Mononuclear cell (primary cell): Measurements from ENCODE around the gene ARHGDIB. TPM values are rescaled to one million over a fixed set of nuclear protein-coding genes. Genes with fewer than 3 reads are reported as not detected.

Experiments used
- H3K27me3 ChIP-seq: 2 replicates; pipeline ENCODE4 v1.6.0; 2011; ENCODE audit warnings: low read length, control low read depth; ENCODE audit not compliant: insufficient read depth
- H3K4me1 ChIP-seq: 2 replicates; pipeline ENCODE4 v1.5.1; 2011; ENCODE audit warnings: mild to moderate bottlenecking, low read length, control low read depth; ENCODE audit not compliant: insufficient read depth
- H3K4me3 ChIP-seq: 2 replicates; pipeline ENCODE4 v1.5.1; 2011; ENCODE audit warnings: mild to moderate bottlenecking, low read length, moderate library complexity
- H3K9me3 ChIP-seq: 2 replicates; pipeline ENCODE4 v1.5.1; 2011; ENCODE audit warnings: low read depth, mild to moderate bottlenecking, control low read depth, low read length
- total RNA-seq: library from RNA; depleted of rRNA; stranded (reverse); fragments of >200 nt; gene quantifications from one replicate; pipeline ENCODE4 v1.2.3, GENCODE V29; 2012

The ARHGDIB gene
- total RNA-seq: 1,170 TPM

DNA sequence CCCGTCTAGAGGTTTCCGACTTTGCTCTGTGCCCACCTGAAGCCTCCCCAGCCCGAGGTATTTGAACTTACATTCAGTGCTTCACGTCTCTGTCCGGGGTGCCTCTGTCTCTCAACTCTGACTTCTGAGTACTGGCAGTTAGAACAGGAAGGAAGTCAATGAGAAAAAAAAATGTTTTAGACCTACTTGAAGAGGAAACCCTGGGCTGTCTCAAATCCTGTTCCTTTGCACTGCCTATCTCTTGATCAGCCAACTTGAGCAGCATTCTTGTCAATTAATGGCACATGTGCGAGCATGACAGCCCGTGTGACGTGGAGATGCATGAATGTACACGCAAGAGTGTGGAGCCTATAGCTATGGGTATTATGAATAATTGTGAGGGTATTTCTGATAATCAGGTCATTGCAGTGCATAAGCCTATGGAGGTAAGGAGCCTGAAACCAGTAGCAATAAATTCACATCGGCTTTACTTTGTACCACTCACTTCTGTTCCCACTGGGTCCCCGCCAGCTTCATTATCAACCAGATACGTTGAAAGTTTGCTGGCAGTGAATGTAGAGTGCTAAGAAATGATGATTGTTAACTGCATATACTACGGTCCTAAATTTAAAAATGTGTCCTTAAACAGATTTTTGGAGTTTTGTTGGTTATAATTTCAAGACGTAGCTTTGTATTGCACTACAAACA is at the start of gene ARHGDIB:
Gene ARHGDIB (minus strand): TSS at position 136 of the 687 bp plus-strand sequence. CDS start 10,889 bp downstream, outside the sequence.
- peak within 1 kb of the TSS; percentile 96 for H3K4me3 ChIP-seq
- peaks cover 55% of the 10 kb centered on the region for H3K4me1 ChIP-seq
- H3K9me3 ChIP-seq: no peaks in the 10 kb centered on the region
- H3K27me3 ChIP-seq: no peaks in the 10 kb centered on the region

DNA sequence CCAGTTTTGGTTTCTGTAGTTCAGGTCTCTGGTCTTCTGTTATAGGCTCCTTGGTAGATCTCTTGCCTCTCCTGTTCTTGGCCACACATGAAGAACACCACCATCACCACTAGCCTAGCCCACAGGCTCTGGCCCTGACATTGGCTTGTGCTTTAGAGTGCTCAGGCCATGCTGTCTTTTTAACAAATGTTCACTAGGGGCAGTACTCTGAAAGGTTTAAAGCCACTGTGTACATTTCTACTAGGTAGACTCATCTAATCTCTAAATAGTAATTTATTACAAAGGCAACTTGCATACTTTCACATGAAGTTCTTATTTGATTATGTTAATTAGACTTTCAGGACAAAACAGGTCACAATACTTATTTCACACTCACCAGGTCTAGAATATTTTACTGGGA is 49.8 kb upstream of the ARHGDIB start:
- Histone ChIP-seq H3K9me3 (no peaks in the 10 kb centered on the region), H3K4me1 (no peaks in the 10 kb centered on the region), H3K4me3 (no peak overlapping the region), H3K27me3 (no peaks in the 10 kb centered on the region)

DNA sequence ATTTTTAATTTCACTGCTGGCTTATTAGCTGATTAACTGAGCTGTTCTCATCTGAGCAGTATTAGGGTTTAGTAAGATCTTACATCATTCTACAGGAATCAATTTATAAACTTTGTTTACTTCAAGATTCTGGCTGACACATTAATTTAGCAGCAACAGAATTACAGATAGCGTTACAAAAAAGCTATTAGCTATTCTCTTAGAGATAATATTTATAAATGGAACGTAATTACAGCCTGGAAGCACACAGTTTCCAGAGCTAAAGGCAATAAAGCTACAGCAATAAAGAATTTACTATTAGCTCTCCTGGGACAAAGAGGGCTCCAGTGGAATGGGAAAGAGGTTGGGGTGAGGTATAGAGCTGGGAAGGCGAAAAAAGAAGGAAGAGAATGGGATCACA is 46.1 kb upstream of the ARHGDIB start:
- Histone ChIP-seq H3K9me3 (no peaks in the 10 kb centered on the region), H3K4me3 (no peak overlapping the region), H3K4me1 (no peaks in the 10 kb centered on the region), H3K27me3 (peaks cover 24% of the 10 kb centered on the region)

DNA sequence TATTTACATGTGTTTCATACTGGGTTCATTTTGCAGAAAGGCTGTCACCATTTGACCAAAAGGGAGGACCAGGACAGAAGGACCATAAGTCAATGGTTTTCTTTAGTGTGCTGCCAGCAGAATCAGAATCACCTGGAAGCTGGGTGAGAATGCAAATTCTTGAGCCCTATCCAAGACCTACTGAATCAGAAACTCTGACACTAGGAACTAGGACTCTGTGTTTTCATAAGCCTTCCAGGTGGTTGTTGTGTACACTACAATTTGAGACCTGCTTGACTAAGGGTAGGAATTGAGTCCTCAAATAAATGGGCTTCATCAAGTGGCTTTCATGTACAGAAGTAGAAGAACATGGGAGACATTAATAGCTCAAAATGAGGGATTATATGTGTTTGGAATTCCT is 43.7 kb upstream of the ARHGDIB start:
- H3K9me3 ChIP-seq: no peaks in the 10 kb centered on the region
- no peaks in the 10 kb centered on the region for H3K4me1 ChIP-seq
- H3K4me3 ChIP-seq: no peak overlapping the region
- peaks cover 34% of the 10 kb centered on the region for H3K27me3 ChIP-seq

DNA sequence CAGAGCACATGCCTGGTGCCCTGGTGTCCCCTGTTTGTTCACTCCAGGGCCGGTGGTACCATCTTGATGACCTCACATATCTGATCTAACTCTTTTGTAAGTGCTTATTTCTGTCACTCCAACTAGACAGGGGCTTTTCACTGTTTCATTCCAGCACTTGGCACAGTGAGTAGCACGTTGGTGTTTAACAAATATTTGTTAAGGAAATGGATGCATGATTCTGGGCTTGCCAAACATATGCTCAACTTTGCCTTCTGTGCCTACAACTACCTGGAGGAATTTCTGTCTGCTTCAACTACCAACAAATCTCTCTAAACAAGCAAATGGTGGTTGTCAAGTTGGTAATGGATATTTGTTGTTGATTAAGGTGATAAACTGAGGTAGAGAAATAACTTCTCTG is 43.0 kb upstream of the ARHGDIB start:
- Histone ChIP-seq H3K4me3 (no peak overlapping the region), H3K9me3 (no peaks in the 10 kb centered on the region), H3K4me1 (no peaks in the 10 kb centered on the region), H3K27me3 (peaks cover 34% of the 10 kb centered on the region)

DNA sequence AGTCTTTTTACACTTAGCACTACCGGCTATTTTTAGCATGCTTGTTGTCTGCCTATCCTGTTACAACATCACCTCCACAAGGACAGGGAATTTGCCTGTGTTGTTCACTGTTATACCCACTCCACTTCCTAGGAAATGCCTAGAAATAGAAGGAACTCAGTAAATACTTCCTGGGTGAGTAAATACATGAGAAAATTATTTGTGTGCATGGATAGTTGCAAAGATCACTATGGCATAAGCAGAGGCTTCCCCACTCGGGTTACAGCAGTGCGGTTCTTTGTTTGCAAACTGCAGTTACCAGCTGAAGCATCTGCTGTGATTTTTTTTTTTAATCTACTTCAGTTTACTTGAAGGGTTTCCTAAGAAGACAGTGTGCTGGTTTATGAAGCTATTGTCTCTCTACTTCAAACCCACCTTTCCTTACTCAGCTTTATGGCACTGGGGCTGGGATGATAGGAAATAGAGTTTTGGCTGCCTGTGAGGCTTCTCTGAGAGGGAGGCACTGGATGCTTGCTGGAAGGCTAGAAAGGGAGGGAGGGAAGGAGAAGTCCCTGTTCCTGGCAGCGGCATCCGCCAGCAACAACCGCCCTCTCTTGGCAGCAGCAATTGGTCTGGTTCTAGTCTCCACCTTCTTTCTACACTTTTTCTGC is 40.5 kb upstream of the ARHGDIB start:
- H3K4me3 ChIP-seq: no peak overlapping the region
- no peaks in the 10 kb centered on the region for H3K4me1 ChIP-seq
- peaks cover 34% of the 10 kb centered on the region for H3K27me3 ChIP-seq
- H3K9me3 ChIP-seq: no peaks in the 10 kb centered on the region

DNA sequence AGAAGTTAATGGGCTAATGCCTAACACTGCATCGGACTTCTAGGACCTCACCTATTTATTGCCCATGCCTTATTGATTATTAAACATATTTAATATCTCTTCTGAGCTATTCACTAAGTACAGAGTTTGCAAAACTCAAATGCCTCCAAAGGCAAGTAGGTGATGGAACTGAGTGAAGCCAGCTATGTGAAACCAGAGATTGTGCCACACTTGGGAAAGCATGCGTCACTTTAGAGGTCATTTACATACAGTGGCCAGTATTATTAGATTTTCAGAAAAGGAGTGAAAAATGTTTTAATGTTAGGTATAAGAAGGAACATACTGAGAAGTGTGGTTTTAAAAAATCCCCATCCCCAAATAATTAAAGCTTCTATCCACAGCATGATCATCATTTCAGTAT is 39.2 kb upstream of the ARHGDIB start:
- peaks cover 32% of the 10 kb centered on the region for H3K27me3 ChIP-seq
- H3K9me3 ChIP-seq: no peaks in the 10 kb centered on the region
- peaks cover 2% of the 10 kb centered on the region for H3K4me1 ChIP-seq
- no peak overlapping the region for H3K4me3 ChIP-seq

DNA sequence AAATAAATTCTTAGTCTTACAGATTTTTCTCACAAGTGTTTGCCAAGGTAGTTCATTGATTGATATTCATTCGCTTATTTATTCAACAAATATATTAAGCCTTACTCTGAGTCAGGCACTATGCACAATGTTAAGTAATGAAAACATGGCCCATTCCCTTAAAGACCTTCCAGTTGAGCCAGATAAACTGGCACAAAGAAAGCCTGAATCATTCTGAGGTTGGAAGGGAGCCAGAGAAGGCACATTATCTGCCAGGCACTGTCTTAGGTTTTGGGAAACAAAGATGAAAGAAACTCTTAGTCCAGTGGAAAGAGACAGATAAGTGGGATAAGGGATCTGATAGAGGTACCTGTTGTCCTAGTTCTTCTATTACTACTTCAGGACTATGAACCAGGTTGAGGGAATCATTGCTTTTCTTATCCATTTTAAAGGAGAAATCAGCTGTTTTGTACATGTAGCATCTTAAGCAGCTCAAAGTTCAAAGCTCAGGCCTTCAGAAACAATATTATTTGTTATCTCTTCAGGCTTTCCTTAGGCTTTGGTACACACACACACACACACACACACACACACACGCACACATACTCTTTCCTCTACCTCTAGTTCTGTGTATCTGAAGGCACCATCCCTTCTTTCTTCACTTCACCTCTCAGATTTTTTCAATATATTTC is 38.4 kb upstream of the ARHGDIB start:
- Histone ChIP-seq H3K27me3 (peaks cover 28% of the 10 kb centered on the region), H3K9me3 (no peaks in the 10 kb centered on the region), H3K4me3 (no peak overlapping the region), H3K4me1 (peaks cover 9% of the 10 kb centered on the region)

DNA sequence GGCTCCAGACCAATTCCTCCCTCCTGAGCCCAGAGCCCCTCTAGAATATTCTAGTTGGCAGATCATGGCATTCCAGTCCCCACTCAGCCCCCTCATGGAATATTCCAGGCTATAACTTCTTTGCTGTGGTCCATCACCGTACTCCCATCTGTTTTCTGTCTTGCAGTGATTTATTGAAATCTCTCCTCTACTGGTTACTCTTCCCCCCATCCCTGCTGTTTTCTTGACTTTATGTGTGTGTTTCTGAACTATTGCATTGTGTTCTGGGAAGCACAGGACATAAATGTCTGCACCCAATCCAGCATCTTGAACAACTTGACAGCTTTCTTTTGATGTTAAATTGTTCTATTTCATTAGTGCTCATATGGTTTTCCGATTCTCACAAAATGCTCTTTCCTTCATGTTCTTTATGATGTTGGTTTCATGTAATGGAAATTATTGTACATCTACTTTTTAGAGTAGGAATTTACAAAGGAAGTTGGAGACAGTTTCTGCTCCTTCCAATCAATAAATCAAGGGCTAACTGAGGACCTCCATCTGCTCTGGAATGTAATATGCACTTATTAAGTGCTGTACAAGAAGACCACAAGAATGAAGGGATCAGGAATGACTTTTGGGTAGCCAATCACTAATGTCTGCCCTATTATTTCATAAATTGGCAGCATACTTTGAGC is 37.8 kb upstream of the ARHGDIB start:
- H3K9me3 ChIP-seq: no peaks in the 10 kb centered on the region
- peaks cover 13% of the 10 kb centered on the region for H3K4me1 ChIP-seq
- no peak overlapping the region for H3K4me3 ChIP-seq
- H3K27me3 ChIP-seq: peaks cover 26% of the 10 kb centered on the region

DNA sequence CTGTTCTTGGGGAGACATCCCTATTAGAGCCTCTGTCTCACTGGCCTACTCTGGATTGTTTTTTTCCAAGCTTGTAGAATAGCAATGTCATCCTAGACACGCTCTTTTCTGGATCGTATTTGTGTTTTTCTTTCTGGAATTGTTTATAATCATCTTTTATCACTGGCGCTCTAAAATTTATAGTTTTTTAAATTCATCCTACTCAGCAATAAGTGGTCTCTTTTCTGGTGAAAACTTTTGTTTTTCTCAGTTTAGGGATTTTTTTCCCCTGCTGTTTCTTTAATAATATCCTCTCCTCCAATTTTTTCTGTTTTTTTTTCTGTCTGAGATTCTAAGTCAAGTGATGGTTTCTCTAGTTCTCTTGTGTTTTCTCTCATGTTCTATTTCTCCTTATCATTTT is 36.6 kb upstream of the ARHGDIB start:
- H3K4me3 ChIP-seq: no peak overlapping the region
- H3K9me3 ChIP-seq: no peaks in the 10 kb centered on the region
- peaks cover 24% of the 10 kb centered on the region for H3K4me1 ChIP-seq
- H3K27me3 ChIP-seq: peaks cover 14% of the 10 kb centered on the region

DNA sequence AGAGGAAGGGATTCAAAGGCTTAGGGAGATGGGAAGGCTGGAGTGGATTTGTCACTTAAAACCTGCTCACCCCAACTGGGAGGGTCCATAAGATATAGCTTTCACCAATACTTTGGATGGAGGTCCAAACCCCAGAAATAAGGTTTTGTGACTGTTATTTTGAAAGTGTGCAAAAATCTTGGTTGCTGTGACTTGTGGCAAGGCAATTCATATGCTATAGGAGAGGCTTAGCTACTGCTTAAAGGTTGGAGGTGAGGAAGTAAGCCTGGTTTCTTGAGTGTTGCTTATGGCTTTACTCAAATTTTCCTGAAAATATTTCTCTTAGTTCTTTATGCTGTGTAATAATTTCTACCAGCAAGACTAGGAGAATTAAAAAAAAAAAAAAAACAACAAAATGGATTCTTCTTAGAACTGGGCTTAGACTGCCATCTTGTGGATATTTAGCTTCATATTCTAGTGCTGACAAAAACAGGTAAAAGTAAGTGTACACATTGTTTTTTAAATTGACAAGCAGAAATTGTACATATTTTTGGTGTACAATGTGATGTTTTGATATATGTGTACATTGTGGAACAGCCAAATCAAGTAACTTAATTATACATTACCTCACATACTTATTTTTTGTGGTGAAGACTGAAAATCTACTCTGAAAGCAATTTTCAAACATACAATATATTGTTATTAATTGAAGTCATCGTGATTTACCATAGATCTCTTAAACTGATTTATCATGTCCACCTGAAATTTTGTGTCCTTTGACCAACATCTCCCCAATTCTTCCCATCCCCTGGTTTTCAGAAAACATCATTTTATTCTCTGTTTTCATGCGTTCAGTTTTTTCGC is 34.4 kb upstream of the ARHGDIB start:
- H3K4me3 ChIP-seq: no peak overlapping the region
- no peaks in the 10 kb centered on the region for H3K27me3 ChIP-seq
- H3K4me1 ChIP-seq: peaks cover 26% of the 10 kb centered on the region
- H3K9me3 ChIP-seq: no peaks in the 10 kb centered on the region

DNA sequence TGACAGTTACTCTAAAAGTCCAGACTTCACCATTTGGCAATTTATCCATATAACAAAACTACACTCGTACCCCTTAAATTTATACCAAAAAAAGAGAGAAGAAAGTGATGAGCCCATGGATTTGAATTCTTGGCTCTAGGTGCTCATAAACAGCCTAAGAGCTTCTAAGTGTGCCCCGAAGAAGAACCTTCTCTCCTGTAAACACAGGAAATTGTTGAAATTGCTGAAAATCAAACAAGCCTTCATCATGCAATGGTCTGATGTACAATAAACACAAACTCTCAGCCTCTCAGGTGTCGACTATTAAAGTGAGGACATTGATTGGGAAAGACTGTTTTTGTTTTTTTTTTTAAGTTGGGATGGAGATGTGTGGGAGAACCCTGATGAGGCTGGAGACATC is 33.2 kb upstream of the ARHGDIB start:
- H3K27me3 ChIP-seq: no peaks in the 10 kb centered on the region
- H3K4me3 ChIP-seq: no peak overlapping the region
- no peaks in the 10 kb centered on the region for H3K9me3 ChIP-seq
- peaks cover 30% of the 10 kb centered on the region for H3K4me1 ChIP-seq

DNA sequence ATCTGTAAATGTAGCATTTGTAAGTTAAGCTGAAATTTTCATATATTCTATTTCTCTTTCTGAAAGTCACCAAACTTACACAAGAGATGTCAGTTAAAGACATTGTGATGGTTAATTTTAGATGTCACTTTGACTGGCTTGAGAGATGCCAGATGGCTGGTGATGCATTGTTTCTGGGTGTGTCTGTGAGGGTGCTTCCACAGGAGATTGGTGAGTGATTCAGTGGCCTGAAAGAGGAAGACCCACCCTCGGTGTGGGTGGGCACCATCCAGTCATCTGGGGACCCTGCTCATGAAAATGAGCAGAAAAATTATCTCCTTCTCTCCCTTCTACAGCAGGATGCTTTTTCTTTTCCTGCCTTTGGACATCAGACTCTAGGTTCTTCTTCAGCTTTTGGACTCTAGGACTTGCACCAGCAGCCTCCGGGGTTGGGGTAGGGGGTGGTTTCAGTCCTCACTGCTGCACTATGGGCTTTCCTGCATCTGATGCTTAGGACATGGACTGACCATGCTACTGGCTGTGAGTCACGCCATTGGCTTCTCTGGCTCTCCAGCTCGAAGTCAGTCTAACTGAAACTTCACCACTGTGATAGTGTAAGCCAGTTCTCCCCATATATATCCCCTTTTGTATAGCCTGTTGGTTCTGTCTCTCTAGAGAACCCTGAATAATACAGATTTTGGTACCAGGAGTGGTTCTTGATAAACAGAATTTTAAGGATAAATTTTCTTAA is 32.3 kb upstream of the ARHGDIB start:
- Histone ChIP-seq H3K27me3 (no peaks in the 10 kb centered on the region), H3K4me1 (peaks cover 39% of the 10 kb centered on the region), H3K9me3 (no peaks in the 10 kb centered on the region), H3K4me3 (no peak overlapping the region)

DNA sequence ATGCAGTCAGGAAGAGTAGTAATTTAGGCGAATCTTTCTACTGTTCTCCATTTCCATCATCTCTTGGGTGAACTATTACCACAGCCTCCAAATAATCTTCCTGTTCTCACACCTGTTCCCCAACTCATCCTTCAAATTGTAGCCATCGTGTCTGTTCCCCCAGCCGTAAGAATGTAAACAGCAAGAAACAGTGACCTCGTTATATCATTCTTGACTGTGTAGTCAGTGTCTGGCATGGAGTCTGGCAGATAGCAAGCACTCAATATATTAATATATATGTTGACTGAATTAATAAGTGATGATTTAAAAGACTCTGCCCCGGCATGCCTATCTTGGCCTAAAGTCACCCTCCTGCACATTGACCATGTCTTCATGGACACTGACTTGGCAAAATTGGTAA is 31.7 kb upstream of the ARHGDIB start:
- Histone ChIP-seq H3K4me1 (peaks cover 45% of the 10 kb centered on the region), H3K27me3 (no peaks in the 10 kb centered on the region), H3K4me3 (no peak overlapping the region), H3K9me3 (no peaks in the 10 kb centered on the region)
